HG03064 (cell line): Measurements from ENCODE around the gene LIPC.

Source experiments
- ATAC-seq: cut with Tn5 transposase; IDR thresholded peaks from one replicate; pipeline ENCODE4 v1.9.1; 2021; ENCODE audit warnings: low read depth; ENCODE audit not compliant: unreplicated experiment

Gene LIPC

DNA sequence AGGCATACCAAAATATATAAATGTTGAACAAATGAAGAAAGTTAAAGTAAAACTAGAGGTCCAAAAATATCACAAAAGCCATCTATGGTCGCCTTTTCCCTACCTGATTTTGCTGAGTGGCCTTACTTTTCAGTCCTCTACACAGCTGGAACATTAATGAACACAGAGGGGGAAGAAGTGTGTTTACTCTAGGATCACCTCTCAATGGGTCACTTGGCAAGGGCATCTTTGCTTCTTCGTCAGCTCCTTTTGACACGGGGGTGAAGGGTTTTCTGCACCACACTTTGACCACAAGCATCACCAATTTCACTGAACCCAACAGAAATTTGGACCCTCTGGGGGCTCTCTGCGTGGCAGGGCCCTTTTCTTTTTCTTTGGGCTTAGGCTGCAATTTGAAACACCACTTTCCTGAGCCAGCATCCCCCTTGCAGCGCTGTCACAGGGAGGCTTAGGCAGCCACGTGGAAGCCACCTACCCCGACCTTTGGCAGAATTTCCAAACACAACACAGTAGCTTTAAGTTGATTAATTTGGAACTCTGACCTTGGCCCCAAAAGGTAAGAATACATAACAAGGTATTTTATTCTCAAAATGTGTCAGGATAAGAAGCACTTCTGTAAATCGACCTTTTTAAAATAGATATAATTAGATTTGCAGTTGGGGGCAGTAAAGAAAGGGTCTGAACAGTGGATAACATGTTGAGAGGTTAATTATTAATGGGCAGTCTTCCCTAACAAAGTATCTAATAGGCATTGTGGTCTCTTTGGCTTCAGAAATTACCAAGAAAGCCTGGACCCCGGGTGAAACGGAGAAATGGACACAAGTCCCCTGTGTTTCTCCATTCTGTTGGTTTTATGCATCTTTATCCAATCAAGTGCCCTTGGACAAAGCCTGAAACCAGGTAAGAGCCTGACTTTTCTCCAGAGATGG lies at the start of gene LIPC:
TSS of gene LIPC (plus strand) at position 771 of the 929 bp plus-strand sequence. CDS start at position 813, 42 bp downstream.
- no peak for ATAC-seq

DNA sequence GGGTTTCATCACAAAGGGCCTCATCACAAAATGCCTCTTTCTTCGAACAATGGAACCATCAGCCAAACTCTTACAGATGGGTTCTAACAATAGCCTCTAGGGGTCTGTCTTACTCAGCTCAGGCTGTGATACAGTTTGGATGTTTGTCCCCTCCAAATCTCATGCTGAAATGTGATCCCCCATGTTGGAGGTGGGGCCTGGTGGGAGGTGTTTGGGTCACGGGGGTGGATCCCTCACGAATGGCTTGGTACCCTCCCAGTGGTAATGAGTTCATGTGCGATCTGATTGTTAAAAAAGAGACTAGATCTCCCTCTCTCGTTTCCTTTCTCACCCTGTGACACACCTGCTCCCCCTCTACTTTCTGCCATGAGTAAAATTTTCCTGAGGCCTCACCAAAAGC lies 47.9 kb upstream of the LIPC start:
- no peak for ATAC-seq

DNA sequence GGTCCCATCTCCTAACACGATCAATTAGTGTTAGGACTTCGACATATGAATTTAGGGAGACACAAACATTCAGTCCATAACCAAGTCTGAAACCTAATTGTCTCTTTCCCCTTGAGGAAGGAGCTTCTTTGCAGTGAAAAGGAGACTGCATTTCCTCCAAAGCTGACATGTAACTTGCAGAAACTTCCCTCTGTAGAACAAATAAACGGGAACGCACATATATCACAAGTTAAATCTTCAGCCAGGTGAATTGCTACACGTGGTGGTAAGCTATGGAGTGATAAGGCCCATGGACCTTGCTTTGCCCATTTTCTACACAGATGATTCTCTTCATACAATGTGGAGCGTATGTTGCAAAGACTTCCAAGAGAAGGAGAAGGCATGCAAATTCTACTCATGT lies 47.1 kb upstream of the LIPC start:
- ATAC-seq: no peak

DNA sequence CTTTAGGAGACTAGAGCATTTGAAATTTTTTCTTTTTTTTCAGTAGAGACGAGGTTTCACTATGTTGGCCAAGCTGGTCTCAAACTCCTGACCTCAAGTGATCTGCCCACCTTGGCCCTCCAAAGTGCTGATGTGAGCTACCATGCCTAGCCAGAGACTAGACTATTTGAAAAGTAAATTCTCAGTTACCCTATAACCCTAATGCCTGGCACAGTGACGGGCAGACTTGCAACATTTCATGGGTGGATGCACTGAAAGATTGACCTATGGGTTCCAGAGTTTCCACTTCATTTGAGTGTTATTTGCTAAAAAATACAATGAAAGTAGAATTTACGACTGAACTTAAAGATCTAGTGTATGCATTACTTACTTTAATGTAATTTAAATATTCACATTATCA lies 45.7 kb upstream of the LIPC start:
- ATAC-seq: no peak

DNA sequence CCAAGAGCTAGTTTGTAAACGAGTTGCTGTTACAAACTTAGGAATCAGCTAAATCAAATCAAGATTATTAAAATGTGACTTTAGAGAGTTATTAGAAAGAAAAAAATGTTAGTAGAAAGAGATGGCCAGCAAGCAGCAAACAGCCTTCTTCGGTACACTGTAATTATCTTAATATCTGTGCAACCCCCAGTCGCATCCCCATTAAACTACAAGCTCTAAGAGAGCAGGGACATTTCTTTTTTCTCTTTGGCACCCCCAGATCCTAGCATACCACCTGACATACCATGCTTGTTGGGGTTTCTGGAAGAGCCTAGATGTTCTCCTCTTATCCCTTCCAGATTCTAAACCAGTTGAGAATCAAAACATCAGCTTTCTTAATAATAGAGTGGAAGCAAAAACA lies 45.1 kb upstream of the LIPC start:
- no peak for ATAC-seq

DNA sequence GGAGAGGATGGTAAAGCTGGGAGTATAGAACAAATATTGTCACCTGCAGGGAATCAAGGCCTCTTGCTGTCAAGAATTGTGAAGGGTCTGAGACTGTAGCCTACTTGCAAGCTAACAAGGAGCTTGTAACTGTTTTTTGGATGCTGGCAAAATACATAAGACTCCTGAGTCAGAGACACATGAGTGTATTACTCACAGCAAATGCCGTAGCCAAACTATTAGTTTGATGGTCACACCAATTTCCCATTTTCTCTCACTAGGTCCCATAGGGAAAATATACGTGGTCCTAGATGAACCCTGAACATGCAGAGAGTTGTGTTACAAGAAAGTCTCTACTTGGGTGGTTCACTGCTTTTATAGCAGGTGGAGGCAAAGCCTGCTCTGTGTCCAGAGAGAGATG lies 44.7 kb upstream of the LIPC start:
- ATAC-seq: no peak

DNA sequence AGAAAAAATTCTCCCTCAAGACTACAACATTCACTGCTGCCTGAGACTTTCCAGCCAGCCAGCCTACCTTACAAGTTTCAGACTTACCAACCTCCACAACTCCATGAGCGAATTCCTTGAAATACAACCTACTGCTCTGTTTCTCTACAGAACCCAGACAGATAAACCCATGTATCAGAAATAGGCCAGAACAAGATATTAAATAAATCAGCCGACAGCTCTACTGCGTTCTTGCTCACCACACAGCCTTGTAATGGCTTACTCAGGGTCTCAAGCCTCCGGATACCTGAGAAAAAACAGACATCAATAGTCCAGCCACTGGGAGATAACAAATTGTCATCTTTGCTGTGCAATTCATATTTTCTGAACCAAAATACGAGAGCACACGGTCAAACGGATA lies 43.6 kb upstream of the LIPC start:
- no peak for ATAC-seq

DNA sequence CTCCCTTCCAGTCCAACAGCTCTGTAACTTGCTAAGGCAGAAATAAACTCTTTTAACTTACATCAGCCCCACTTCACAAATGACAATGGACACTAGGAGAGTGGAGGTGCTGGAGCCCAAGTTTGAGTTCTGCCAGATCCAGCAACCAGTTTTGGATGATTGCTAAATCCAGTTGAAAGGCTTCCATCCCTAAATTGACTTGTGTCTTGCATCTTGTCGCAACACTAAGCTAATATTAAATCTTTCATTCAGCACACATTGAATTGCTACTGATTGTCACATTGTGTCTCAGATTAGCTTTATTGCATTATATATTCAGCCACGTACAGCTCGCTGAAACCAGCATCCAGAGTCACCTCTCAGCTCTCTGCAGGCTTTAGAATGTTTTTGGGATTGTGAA lies 41.7 kb upstream of the LIPC start:
- ATAC-seq: no peak

DNA sequence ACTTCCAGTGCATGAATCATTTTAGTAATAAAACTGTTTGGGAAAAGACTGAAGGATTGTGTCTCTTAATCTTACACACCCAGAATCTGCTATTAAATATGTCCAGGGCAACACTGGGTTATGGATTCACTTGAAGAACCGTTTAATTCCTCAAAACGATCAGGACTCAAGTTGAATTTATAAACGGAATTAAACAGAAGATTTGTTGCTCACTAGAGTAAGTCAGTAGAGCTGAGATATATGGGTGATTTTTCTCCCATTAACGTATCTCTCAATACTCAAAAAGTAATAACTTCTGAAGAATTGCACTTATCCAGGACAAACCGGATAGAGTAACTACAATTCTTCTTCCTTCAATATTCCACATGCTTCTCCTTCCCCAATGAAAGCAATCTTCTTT lies 41.1 kb upstream of the LIPC start:
- no peak for ATAC-seq

DNA sequence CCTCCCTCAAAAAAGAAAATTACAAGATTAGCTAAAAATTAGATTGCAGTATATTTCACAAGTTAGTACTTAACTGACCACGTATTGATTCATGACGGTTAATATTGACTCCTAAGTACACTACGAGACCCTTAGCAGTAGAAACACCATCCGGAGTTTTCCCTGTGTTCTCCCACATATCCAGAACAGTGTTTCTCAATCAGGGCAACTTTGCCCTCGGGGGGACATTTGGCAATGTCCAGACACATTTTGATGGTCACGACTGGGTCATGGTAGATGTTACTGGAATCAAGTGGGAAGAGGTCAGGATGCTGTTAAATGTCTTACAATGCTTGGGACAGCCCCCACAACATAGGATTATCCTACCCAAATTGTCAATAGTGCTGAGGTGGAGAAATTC lies 40.7 kb upstream of the LIPC start:
- ATAC-seq: no peak

DNA sequence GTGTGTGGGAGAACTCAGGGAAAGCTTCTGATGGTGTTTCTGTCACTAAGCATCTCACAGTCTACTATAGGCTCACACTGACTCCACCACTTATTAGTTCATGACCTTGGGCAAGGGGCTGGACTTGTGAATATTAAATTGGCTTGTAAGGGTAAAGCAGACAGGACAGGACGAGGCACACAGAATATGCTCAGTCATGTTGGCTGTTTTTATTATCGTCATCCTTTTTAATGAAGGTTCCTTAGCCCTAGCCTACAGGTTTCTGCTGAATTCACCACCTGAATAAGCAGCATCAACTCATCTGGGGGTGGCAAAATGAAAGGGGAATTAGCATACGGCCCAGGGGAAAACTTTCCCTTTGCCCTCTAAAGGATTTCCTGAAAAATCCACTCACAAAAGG lies 39.6 kb upstream of the LIPC start:
- no peak for ATAC-seq

DNA sequence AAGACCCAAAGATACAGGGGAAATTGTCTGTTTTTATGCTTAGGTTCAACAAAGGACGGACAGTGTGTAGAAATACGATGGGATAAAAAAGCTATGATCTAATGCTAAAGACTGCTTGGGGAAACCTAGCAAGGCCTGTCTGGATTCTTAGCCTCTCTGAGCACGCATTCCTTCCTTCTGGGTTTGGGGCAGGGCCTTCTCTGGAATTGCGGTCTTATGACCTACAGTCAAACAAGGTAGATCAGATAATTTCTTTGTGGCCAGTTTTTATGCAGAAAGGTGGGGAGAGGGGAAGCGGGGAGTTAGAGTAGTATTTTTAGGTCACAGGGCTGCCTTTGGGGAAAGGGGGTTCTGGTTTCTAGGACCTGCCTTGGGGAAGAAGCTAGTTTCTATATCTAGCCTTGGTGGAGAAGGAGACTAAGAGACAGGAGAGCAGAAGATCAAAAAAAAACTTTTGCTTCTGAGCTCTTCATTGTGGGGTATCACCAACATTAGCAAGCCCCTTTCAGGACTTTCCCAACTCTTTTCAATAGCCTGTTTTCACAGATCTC lies 39.1 kb upstream of the LIPC start:
- ATAC-seq: no peak

DNA sequence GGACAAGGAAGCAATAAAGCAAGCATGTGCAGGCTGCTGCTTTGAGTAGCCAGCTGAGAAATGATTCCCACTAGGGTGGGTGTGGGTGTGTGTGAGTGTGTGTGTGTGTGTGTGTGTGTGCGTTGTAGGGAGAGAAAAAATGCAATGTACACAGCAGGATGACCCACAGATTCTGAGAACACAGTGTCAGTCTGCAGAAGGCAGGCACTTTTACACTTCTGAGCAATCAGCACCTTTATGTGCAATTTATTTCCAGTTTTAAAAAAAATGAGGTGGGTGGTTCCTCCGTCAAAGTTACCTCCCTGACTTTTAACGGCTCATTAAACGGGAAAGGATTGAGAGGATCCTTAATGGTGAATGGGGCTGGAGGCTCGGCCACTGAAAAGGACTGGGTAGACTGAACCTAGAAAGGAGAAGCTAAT lies 38.5 kb upstream of the LIPC start:
- no peak for ATAC-seq

DNA sequence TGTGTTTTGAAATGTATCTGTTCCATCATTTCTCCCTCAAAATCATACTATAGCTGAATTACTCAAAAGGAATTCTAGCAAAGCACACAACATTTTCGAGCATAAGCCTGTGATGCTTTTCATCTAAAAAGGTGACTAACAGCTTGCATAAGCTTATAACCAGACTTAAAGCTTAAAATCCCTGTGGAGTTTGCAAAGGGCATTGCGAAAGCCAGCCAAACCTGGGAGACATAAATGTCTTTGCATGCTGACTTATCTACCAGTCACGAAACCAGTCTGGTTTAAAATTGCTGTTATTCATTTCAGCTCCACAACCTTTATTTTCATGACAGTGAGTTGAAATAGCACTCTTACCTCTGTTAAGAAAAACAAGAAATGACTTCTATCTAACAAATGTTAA lies 35.6 kb upstream of the LIPC start:
- no peak for ATAC-seq

DNA sequence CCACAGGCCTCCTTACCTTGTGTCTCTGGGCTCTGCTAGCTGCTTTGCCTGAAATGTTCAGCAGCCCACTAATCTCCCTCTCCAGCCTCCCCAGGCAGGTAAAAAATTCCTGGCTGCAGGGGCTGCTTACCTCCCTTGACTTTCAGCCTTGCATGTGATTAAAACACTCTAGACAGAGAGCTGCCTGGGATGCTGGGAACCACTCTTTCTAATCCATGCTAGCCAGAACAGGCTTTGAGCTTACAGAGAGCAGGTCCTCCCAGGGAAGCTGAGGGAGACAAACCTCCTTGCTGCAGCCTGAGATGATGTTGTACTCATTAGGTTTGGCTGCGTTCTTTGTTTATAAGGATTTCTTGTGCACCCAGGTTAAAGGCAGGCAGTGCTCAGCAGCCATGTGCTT lies 33.7 kb upstream of the LIPC start:
- no peak for ATAC-seq

DNA sequence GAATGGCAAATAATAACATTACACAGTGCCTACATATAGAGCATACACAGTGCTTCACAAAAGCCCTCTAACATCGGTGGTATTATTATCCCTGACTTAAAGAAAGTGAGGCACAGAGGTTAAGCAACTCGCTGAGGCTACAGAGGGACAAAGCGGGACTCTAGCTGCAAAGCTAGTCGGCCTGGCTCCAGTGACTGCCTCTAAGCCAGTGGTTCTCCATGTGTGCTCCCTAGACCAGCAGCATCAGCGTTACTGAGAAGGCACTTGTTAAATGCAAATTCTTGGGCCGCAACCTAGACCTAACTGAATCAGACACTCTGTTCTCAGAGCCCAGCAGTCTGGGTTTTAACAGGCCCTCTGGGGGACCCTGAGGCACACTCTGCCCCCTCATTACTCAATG lies 33.1 kb upstream of the LIPC start:
- no peak for ATAC-seq

DNA sequence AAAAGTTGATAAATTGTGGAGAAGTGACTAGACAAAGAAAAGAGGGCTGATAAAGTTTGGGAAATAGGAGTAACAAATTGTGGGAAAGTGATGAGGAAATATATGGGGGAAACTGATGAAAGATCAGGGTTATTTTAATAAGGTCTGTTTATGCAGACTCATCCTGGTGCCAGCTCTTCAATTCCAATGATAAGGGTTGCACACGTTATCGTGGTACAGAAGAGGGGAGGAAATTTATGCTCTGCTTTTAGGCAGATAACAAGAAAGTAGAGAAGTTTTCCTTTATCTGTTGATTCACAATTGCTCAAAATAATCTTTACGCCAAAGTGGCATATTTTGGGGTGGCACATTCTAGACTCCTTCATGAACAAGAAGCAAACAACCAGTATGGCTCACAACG lies 32.1 kb upstream of the LIPC start:
- ATAC-seq: no peak

DNA sequence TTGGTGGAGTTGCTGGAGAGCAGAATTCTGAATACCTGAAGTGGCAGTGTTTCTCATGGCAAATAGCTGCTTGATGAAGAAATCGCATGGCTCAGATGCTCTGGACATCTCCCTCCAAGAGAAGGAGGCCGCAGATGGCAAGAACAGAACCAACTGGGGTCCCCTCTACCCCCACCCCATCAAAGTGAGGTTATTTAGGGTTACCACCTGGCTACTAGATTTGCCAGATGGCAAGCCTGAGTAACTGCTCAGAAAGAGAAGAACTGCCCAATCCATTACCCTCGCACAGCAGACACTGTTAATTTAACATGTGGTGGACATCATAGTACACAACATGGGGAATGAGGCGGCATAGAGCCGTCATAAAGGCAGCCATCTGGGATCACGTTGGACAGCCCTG lies 30.5 kb upstream of the LIPC start:
- ATAC-seq: no peak

DNA sequence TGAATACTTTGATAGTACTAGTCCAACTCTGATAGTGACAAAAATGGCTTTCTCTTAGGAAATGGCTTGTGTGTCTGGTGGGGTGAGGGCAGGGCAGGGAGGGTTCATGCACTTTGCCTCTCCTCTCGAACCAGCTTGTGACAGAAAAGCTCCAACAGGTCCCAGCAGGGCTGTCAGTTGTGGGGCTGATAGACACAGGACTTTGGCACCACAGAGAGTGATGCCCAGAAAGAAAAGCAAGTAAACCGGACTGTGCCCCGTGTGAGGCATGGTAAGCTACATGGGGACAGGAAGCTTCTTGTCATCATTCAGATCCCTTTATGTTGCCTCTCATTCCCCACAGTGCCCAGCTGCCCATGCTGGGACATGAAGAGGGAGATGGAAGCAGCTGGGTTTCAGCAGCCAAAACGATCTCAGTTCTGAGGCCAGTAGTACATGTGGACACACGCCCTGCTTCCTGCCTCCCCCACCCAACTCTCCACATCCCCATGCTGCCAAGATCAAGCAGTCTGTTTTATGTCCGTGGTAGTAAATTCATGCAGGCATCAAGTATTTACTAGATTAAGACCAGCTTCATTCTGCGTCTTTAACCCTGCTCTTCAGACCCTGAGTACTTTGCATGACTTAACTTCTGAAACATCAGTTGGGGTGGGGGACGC lies 29.7 kb upstream of the LIPC start:
- ATAC-seq: no peak

DNA sequence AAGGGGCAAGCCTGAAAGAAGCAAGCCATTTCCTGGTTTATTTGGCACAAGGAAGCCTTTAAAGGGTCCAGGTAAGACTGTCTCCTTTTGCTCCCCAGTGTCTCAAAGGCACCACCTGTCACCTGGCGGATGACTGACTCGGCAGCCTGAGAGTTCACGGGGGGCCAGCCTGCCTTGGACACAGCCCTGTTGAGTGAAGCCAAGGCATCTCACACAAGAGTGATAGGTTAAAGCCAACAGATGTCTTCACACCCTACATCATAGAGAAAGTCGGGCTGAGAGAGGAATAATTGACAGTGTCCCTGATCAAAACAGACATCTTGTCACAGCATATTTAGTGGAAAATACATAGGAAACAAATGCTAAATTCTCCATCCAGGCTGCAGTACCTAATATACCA lies 28.2 kb upstream of the LIPC start:
- no peak for ATAC-seq

DNA sequence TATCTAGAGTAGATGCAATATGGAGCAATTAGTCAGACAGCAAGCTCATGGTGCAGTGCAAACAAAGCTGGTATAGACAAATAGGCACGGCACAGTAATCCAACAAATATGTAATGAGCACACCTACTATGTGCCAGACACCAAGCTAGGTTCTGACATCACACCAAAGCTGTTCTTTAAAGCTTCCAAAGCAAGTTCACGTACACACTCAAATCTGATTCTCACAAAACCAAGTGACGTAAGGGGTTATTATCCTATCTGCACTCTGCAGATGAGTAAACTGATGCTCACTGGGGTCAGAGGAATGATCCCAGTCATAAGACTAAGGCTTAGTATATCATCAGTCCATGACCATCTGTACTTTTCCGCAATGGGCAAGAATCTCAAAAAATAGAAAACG lies 27.8 kb upstream of the LIPC start:
- ATAC-seq: no peak

DNA sequence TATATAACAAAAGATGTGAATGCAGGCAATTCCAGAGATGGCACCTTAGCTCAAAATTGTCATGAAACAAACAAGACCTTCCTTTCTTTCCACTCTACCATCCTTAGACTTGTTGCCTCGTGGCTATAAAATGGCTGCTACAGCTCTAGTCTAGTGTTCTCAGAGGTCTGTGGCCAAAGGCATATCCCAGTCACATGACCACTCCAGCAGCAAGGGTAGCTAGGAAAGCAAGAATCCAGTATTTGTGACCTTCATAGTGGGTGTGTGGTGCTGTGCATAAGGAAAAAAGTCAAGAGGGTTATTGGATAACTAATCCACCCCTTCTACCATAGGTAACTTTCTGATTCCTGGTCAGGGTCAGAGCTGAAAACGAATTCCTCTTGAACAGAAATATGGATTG lies 27.1 kb upstream of the LIPC start:
- ATAC-seq: no peak
